ENCODE results near the gene PRAMEF20.

Gene PRAMEF20

DNA sequence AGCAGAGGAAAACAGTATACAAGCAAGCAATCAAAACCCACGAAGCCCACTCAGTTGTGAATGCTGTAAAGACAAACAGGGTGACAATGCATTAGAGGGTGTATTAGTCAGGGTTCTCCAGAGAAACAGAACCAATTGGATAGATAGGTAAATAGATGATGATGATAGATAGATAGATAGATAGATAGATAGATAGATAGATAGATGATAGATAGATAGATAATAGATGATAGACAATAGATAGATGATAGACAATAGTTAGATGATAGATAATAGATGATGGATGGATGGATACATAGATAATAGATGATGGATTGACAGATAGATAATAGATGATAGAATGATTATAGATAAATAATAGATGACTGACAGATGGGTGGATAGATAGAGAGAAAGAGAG, 55.3 kb downstream of the PRAMEF20 start:
- DNase-seq: no peak

DNA sequence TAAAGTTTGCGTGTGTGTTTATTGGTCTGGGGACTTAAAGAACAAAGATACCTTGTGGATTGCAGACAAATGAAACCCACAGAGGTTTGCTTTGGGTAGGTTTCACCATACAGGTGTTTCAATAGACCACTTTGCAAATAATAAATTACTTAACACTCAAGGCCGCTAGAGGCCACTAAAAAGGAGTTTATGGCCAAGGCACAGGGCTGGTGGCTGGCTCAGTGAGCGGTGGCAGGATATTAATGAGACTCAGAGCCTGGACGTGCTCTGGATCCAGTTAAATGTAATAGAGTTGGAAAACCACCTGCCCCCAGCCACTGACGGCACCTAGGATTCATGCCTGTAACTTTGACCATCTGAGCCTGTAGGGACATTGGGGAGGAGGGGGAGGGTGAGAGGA, 59.1 kb downstream of the PRAMEF20 start:
- no peak for DNase-seq

Data from SHP77 treated with DMSO at 0.1 percent for 48 hours (cell line).